ENCODE measurements around the gene DNAJC10. TPM values are rescaled to one million over a fixed set of nuclear protein-coding genes. Genes with fewer than 3 reads are reported as not detected.

Gene DNAJC10
- polyA plus RNA-seq, 1 donor (not counting 4 experiments of a cell fraction or from before 2014, with no cell fraction given) = 92.6 TPM

DNA sequence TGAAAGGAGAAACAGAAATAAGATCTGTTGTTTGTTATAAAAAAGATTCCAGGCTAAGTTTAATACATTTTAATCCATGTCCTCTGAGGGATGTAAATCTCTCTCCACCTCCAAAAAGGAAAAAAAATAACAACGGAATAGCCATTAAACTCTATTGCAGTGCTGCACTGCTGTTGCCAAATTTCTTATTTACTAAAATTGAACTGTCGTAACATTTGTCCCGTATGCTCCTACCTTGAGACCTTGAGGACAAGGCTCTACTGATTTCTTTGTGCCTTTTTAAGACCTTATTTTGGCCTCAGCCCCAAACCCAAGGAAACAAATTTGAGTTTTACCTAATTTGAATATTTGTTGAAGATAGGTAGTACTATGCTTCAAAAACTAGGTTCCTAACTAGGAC lies 94.0 kb downstream of the DNAJC10 start:
- H3K4me1 ChIP-seq (ENCODE audit: control insufficient read depth, extremely low read depth, insufficient read depth, low read length) = no peaks in the 10 kb centered on the region
- FAIRE-seq = no peak
- H4K20me1 ChIP-seq (ENCODE audit: control insufficient read depth, extremely low read depth, insufficient read depth, low read length) = no peaks in the 10 kb centered on the region
- H2AFZ ChIP-seq (ENCODE audit: control insufficient read depth, low read length) = no peak overlapping the region
- no peaks in the 10 kb centered on the region for H3K36me3 ChIP-seq (ENCODE audit: control insufficient read depth in 2 of 2, extremely low read depth in 1 of 2, insufficient read depth in 2 of 2, low read length in 2 of 2)
- H3K4me3 ChIP-seq (ENCODE audit: control insufficient read depth in 2 of 3, extremely low read depth in 1 of 3, insufficient read depth in 2 of 3, low read depth in 1 of 3, low read length in 3 of 3) = no peak overlapping the region
- no peak overlapping the region for H3K9ac ChIP-seq (ENCODE audit: control insufficient read depth, extremely low read depth, insufficient read depth, low read length)
- H3K4me2 ChIP-seq (ENCODE audit: control insufficient read depth, extremely low read depth, insufficient read depth, low read depth, low read length) = no peak overlapping the region
- H3K27me3 ChIP-seq (ENCODE audit: control insufficient read depth, extremely low read depth, insufficient read depth, low read length) = peaks cover 6% of the 10 kb centered on the region
- H3K79me2 ChIP-seq (ENCODE audit: control insufficient read depth, insufficient read depth, low read length) = no peaks in the 10 kb centered on the region
- TF ChIP-seq, protein P1, sequence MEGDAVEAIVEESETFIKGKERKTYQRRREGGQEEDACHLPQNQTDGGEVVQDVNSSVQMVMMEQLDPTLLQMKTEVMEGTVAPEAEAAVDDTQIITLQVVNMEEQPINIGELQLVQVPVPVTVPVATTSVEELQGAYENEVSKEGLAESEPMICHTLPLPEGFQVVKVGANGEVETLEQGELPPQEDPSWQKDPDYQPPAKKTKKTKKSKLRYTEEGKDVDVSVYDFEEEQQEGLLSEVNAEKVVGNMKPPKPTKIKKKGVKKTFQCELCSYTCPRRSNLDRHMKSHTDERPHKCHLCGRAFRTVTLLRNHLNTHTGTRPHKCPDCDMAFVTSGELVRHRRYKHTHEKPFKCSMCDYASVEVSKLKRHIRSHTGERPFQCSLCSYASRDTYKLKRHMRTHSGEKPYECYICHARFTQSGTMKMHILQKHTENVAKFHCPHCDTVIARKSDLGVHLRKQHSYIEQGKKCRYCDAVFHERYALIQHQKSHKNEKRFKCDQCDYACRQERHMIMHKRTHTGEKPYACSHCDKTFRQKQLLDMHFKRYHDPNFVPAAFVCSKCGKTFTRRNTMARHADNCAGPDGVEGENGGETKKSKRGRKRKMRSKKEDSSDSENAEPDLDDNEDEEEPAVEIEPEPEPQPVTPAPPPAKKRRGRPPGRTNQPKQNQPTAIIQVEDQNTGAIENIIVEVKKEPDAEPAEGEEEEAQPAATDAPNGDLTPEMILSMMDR (optimal IDR thresholded peaks at IDR 0.05 in 1 of 3, IDR thresholded peaks at IDR 0.05 in 1 of 3, conservative IDR thresholded peaks at IDR 0.05 in 1 of 3; ENCODE audit: extremely low read depth in 1 of 3, insufficient read depth in 2 of 3, low read length in 3 of 3) = no peak
- TF ChIP-seq EZH2 (IDR thresholded peaks at IDR 0.05; ENCODE audit: low read length) = no peak
- no peak overlapping the region for H3K27ac ChIP-seq (ENCODE audit: control insufficient read depth, insufficient read depth, low read length)
- no peak for DNase-seq (ENCODE audit: low read depth, low spot score)
- no peaks in the 10 kb centered on the region for H3K9me3 ChIP-seq (ENCODE audit: control insufficient read depth, low read depth, low read length)
- dilution Hi-C loops (cut with MboI; ENCODE audit: extremely low pct_ligation_motif_present, low sequenced_read_pairs) = no loop called here
- no peaks in the 10 kb centered on the region for H3K9me1 ChIP-seq (ENCODE audit: control insufficient read depth, extremely low read depth, insufficient read depth, low read length)

GRCh38 chr2:182814380-182814779 lies 98.3 kb downstream of the DNAJC10 start:
- Histone ChIP-seq H3K9ac (ENCODE audit: control insufficient read depth, extremely low read depth, insufficient read depth, low read length) (no peak overlapping the region), H3K27ac (ENCODE audit: control insufficient read depth, insufficient read depth, low read length) (no peak overlapping the region), H3K4me3 (ENCODE audit: control insufficient read depth in 2 of 3, extremely low read depth in 1 of 3, insufficient read depth in 2 of 3, low read depth in 1 of 3, low read length in 3 of 3) (no peak overlapping the region), H3K27me3 (ENCODE audit: control insufficient read depth, extremely low read depth, insufficient read depth, low read length) (peaks cover 4% of the 10 kb centered on the region), H2AFZ (ENCODE audit: control insufficient read depth, low read length) (no peak overlapping the region), H3K36me3 (ENCODE audit: control insufficient read depth in 2 of 2, extremely low read depth in 1 of 2, insufficient read depth in 2 of 2, low read length in 2 of 2) (no peaks in the 10 kb centered on the region), H3K9me3 (ENCODE audit: control insufficient read depth, low read depth, low read length) (no peaks in the 10 kb centered on the region), H3K79me2 (ENCODE audit: control insufficient read depth, insufficient read depth, low read length) (no peaks in the 10 kb centered on the region), H3K4me1 (ENCODE audit: control insufficient read depth, extremely low read depth, insufficient read depth, low read length) (no peaks in the 10 kb centered on the region), H3K4me2 (ENCODE audit: control insufficient read depth, extremely low read depth, insufficient read depth, low read depth, low read length) (no peak overlapping the region), H4K20me1 (ENCODE audit: control insufficient read depth, extremely low read depth, insufficient read depth, low read length) (no peaks in the 10 kb centered on the region), H3K9me1 (ENCODE audit: control insufficient read depth, extremely low read depth, insufficient read depth, low read length) (no peaks in the 10 kb centered on the region)
- TF ChIP-seq, protein P1 (optimal IDR thresholded peaks at IDR 0.05 in 1 of 3, IDR thresholded peaks at IDR 0.05 in 1 of 3, conservative IDR thresholded peaks at IDR 0.05 in 1 of 3; ENCODE audit: extremely low read depth in 1 of 3, insufficient read depth in 2 of 3, low read length in 3 of 3) = no peak
- no peak for TF ChIP-seq EZH2 (IDR thresholded peaks at IDR 0.05; ENCODE audit: low read length)
- DNase-seq (ENCODE audit: low read depth, low spot score) = no peak
- FAIRE-seq = no peak
- dilution Hi-C loops (cut with MboI; ENCODE audit: extremely low pct_ligation_motif_present, low sequenced_read_pairs) = no loop called here
